Lower leg skin (tissue), 3 donors: ENCODE data around the gene LRRC72.

Experiments
- CTCF ChIP-seq, 3 donors: fragments of 450-650 bp; IDR thresholded peaks; one replicate each; pipeline ENCODE4 v1.5.1; 2016; ENCODE audit warnings: antibody characterized with exemption in 3 of 3, mild to moderate bottlenecking in 3 of 3, moderate library complexity in 2 of 3
- POLR2A ChIP-seq, 2 donors: fragments of 450-650 bp; IDR thresholded peaks; one replicate each; pipeline ENCODE4 v1.6.1; 2016 to 2017; ENCODE audit warnings: antibody characterized with exemption in 2 of 2, mild to moderate bottlenecking in 1 of 2, moderate library complexity in 1 of 2

GRCh38 chr7:16630654-16631053 lies 104.0 kb downstream of the LRRC72 start:
- TF ChIP-seq POLR2A (IDR thresholded peaks at IDR 0.05) (no peak), CTCF (IDR thresholded peaks at IDR 0.05) (no peak)
